Stomach (tissue), 4 donors: ENCODE measurements around the gene HLA-DRA.

Experiments used
- CTCF ChIP-seq, 7 experiments: fragments of 450-650 bp in 4 of 7; fragments of 200-600 bp in 3 of 7; sonication (generic) in 3 of 7; IDR thresholded peaks; one replicate each; pipeline ENCODE4 v1.5.1; 2016 to 2019; ENCODE audit warnings: antibody characterized with exemption in 7 of 7, control low read depth in 2 of 7, mild to moderate bottlenecking in 1 of 7
- POLR2A ChIP-seq, 4 donors: fragments of 450-650 bp; IDR thresholded peaks; one replicate each; pipeline ENCODE4 v1.6.1; 2016; ENCODE audit warnings: antibody characterized with exemption in 4 of 4, control low read depth in 2 of 4, mild to moderate bottlenecking in 1 of 4, moderate library complexity in 1 of 4

DNA sequence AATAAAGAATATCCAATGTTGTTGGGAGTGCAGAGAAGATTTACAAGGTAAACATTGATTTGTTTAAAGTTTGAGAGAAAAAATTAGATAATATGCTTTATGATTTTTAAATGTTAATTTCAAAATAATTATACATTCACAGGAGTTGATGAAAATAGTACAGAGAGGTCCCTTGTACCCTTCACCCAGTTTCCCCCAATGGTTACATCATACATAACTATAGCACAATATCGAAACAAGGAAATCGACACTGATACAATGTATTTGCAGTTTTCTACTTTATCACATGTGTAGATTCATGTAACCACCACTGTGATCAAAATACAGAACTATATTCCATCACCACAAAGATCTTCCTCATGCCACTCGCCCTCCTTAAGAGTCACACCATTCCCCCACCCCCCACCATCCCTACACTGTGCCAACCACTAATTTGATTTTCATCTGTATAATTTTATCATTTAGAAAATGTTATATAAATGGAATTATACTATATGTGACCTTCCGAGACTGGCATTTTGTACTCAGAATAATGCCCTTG is 11.7 kb upstream of the HLA-DRA start:
- TF ChIP-seq POLR2A (IDR thresholded peaks at IDR 0.05): no peak
- no peak for TF ChIP-seq CTCF (IDR thresholded peaks at IDR 0.05)
